Measurements from ENCODE around the gene C2orf49.

The C2orf49 gene

DNA sequence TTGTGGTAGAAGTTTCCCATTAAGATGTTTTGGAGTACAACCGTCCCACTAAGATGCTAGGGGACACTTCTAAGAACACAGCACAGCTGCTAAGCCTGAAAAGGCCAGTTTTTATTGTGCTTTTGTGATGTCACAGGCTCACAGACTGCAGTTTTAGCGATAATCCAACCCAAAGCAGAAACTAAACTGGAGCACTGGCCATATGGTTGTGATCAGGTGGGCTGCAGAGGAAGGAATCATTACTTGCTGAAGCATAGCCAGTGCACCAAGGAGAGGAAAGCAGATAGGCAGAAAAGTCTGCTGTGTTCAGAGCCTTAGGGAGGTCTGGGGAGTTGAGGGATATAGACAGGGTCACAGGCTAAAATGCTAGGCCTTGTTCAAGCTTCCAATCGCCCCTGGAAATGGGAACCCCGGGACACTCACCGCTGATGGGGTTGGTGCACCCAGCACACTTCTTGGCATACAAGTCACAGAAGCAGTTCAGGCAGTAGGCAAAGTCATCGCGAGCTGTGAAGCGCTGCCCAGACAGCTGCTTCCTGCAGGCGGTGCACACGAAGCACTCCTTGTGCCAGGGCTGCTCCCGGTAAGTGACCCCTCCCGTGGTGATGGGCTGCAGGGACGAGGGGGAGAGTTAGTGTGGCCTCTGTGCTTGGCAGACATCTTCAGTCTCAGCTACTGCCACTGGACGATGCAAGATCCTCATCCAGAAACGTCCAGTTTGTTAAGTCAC lies 25.7 kb downstream of the C2orf49 start:
- DNase-seq, result no peak

DNA sequence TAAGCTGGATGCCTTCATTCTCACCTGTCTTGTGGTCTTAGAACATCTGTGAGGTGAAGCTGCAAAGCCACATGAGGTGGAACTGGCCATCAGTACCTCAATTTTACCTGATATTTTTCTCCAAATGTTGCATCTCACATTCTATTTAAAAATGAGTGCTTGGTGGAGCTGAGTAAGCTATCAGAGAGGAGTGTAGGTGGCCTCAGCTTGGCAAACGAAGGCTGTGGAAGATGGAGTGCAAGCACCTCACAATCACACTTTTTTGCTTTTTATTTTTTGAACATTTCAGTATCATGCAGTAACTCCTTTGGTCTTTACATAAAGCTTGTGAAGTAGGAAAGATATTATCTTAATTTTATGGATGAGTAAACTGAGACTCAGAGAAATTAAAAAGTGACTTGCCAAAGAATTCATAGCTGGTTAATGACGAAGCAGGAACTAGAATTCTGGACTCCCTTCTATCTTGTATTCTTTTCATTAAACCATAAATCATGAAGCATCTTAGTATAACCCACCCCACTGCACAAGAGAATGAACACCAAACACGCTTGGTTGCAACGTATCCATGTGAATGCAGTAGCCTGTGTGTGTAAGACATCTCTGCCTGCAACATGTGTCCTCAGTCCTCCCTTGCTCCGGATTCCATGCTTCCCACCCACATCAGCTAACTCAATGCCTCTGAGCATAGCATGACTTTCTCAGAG lies 27.2 kb downstream of the C2orf49 start:
- DNase-seq, result no peak

DNA sequence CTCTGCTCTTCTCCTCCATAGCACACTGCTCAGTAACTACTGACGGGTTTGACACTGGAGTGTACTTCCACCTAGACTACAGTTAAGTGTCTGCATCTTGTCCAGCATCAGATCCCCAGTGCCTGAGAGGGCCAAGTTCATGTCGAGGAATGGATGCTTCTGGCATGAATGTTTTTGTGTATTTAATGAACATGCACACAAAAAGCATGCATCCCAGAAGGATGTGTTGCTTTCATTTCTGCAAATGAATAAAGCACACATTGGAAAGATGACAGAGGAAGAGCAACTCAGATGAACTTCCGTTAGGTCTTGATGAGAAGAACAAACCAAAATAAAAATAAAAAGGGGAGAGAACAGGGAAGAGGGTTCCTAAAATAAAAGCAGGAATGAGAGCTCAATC lies 27.9 kb downstream of the C2orf49 start:
- no peak for DNase-seq

DNA sequence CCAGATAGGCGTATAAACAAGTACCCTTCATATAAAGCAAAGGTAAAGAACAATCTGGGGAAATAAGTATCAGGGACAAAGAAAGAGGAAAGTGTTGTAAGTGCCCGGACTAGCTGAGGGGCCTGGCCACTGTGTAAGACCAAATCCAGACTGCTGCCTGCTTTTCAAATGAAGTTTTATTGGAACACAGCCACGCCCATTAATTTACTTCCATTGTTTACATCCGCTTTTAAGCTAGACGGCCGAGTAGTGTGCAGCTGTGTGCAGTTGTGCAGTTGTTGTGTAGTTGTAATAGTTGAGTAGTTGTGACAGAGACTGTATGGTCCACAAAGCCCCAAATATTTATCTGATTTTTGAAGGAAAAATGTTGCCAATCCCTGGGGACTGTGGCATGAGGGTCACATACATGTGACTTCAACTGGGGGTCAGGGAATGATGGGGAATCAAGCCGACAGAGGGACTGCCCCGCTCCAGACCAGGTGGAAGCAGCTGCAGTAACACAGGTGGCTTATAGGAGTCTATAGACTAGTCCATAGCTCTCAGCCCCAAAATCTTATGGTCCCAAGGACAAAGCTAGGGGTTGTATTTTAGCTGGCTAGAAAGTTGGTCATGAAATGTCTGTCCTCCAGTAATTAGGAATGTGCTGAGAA lies 31.5 kb downstream of the C2orf49 start:
- DNase-seq, result no peak

DNA sequence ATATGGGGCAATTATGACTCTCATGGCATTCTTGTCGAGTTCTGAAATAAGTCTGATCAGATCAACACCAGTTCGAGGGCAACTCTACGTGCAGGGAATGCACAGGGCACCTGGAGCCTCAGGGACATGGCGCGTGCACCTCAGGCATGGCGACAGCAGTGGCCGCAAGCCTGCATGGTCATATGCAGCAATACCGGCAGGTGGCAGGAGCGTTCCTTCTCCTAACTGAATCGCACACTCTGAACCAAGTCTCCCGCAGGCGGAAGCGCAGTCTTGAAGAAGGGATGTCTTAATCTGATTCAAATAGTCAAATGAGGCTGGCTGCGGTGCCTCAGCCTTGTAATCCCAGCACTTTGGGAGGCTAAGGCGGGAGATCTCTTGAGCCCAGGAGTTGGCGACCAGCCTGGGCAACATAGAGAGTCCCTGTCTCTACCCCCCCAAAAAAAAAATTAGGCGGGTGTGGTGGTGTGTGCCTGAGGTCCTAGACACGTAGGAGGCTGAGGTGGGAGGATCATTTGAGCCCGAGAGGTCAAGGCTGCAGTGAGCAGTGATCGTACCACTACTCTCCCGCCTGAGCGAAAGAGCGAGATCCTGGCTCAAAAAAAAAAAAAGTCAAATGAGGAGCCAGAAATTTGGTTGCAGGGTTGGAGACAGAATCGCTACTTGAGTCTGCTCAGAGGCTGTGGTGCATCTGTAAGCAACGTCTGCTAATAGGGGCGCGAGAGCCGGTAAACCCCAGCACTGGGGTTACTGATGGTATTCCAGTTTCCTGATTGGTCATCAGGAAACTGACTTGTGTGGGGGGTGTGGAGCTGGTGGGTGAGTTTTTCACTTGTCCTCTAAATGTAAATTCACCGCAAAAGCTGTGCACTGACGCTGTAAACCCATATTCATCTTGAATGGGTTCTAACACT lies 32.7 kb downstream of the C2orf49 start:
- peak; percentile 88 for DNase-seq

DNA sequence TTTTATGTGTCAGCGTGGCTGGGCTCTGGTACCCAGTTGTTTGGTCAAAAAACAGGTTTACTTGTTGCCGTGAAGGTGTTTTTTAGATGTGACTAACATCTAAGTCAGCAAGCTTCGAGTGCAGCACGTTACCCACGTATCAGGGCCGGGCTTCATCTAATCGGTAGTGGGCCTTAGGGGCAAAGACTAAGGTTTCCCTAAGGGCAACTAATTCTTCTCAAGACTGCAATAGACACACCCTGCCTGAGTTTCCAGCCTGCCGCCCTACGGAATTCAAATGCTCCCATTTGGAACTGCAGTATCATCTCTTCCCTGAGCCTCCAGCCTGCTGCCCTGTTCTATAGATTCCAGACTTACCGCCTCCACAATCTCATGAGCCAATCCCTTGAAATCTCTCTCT lies 33.8 kb downstream of the C2orf49 start:
- no peak for DNase-seq

DNA sequence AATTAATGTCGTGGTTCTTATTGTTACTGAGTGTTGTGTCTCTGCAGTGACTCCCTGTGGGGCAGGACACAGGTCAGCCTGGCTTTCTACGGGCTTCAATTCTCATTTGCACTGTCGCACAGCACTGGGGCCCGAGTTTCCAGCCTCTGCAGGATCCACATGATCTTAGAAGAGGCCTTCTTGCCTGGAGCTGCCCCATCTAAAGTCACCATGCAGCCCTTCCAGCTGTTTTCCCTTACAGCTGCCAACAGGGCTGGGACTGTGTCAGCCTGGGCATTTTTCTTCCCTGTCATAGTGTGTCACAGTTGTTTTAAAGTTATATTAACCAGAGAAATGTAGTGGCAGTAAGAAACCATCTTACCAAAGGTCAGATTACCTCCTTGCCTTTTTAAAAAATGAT lies 34.5 kb downstream of the C2orf49 start:
- DNase-seq, result no peak

DNA sequence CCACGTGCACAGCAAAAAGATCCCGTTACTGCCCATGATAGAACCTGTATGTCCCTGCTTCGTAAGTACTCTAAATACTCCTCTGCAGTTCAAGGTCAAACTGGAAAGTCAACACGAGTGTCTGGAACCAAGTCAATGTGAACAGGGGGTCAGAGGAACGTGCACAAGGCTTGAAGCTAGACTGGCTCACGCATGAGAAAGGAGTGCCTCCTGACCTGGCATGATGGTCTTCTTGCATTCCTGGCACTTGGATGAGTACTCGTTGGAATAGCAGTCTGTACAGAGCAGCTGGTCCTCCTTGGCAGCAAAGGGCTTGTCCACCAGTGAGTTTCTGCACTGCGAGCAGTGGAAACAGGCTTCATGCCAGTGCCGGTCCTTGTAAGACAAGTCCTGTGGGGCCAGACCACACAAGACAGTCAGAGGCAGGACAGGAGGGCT lies 36.0 kb downstream of the C2orf49 start:
- DNase-seq, result no peak

DNA sequence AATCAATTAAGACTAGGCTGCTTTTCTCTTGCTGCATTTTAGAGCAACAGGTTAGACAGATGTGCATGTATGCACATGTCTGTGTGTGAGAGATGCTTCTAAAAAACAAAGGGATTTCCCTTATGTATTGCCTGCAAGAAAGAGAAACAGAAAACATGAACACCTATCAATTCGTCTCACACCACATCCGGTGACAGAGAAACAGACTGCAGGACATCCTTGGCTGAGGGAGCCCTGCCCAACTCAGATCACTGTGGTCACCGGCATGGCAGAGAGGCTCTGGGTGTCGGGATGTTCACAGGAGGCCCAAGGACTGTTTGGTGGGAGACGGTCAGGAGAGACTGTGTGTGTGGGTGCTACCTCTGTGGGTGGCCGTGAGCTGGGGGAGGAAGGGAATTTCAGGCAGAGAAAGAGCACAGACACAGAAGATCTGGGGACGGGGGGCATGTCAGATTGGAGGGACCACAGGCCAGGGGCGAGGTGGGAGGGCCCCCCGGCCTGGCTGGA lies 36.6 kb downstream of the C2orf49 start:
- no peak for DNase-seq

DNA sequence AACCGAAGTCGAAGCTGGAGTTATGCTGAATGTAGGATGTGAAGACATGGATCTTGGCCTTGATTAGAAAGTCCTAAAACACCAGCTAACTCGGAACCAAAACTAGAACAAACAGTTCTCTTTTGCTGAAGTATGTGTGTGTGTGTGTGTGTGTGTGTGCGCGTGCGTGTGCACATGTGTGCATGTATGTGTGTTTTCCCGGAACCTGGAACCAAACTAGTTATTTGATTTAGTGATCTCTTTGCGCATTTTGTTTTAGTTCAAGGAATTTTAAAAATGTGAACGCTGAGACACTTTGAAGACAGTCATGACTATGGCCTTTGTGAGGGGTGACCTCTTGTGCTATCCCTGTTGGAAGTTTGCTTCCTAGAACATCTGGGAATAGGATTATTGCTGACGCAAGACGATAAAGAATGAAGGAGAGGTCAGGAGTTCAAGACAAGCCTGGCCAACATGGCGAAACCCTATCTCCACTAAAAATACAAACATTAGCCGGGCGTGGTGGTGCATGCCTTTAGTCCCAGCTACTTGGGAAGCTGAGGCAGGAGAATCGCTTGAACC lies 37.7 kb downstream of the C2orf49 start:
- DNase-seq, result no peak

DNA sequence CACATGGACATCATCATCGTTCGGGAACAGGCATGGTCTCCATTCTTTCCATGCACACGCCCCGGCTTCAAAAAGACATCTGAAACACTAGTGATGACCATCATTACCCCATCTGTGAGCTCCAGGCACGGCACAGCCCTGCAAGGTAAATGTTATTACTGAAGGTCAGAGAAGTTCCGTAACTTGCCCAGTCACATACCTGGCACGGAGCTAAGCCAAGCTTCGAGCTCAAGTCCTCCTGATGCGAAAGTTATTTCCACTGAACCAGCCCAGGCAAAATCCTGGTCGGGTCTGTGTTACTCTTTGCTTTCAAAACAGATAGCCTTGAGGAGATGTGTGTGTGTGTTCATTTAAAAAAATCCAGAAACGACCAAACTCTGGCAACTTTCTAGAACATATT lies 38.7 kb downstream of the C2orf49 start:
- no peak for DNase-seq

DNA sequence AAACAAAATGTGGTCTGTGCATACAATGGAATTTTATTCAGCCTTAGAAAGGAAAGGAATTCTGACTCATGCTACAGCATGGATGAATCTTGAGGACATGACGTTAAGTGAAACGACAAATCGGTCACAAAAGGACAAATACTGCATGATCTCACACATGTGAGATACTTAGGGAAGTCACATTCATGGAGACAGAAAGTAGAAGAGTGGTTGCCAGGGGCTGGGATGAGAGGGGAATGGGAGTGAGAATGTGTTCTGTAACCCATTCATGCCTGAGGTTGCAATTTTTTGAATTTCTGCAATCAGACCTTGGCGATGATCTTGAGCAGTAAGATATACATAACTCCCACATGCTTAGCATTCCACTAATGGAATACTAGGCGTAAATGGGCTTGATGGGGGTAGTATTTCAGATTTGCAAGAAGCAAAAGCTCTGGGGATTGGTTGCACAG lies 39.5 kb downstream of the C2orf49 start:
- no peak for DNase-seq

DNA sequence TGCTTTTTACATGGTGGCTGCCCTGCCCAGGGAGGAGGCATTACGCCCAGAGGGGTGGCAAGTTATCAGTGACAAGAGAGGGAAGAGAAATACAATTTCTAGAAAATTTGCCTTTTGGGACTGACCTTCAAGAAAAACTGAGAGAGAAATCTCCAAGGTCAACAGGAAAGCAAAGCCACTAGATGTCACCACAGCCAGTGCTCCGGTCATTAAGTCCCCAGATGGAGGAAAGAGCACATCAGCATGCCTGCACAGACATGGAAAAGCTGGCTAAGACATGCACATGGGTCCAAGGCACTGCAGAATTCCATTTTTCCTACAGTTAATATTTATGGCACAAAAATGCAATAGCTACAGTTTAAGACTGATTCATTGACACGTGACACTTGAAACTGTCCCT lies 40.5 kb downstream of the C2orf49 start:
- no peak for DNase-seq

DNA sequence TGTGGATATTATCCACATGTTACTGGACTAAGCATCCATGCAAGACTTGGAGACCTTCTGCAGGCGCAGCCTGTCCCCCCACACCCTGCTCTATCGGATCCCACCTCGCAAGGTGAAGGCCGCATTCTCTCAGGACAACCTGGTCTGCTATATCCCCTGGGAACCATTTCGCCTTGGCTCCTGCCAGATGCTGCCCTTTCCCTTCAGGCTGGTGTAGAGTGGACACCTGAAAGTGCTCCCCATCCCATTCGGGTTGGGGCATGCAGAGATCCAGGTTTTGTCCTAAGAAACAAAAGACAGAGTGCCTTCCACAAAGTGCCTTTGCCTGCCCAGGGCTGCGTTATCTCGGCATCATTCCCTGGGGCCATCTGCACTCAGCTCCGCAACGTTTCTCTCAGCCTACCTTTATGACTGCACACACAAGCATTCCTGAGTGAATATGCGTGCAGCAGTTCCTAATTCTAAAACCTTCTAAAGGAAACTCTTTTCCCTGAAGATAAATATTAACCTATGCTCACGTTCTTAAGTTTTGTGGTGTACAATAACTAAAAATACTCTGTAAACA lies 41.0 kb downstream of the C2orf49 start:
- no peak for DNase-seq

DNA sequence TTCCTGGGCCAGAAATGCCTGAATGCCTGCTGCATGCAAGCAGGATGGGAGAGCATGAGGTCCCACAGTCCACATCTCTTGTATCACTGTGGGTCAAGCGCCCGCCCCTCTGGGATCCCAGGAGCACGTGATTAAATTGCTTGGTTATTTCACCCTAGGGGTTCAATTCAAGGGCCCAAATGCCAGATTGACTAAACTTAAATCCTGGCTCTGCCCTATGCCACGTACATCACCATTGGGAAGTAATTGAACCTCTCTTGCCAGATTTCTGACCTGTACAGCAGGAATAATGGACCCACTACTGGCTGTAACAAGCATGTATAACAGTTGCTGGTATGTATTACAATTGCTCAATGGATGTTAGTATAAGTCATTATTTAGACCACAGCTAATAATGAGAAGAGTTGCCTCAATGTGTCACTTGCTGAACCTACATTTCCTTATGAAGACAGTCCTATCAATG lies 41.6 kb downstream of the C2orf49 start:
- DNase-seq, result no peak

DNA sequence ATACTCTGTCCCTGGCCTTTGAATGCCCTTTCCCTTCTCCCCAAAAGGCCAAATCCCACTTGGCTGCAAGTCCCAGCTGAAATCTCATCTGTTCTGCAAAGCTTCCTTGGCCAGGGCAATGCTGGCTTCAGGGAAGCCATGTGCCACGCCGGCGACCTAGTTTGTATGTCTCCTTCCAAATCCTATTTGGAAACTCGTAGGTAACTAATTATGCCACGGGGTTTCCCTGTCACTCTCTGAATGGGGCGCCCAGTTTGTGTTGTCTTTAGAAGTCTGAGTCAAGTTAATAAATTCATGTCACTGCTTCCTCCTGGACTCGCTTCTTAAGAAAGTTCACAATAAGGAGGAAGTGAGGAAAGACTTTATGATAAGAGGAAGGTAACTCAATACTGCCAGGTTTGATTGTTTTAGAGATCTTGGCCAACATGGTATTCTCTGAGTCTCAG lies 42.4 kb downstream of the C2orf49 start:
- DNase-seq, result no peak

DNA sequence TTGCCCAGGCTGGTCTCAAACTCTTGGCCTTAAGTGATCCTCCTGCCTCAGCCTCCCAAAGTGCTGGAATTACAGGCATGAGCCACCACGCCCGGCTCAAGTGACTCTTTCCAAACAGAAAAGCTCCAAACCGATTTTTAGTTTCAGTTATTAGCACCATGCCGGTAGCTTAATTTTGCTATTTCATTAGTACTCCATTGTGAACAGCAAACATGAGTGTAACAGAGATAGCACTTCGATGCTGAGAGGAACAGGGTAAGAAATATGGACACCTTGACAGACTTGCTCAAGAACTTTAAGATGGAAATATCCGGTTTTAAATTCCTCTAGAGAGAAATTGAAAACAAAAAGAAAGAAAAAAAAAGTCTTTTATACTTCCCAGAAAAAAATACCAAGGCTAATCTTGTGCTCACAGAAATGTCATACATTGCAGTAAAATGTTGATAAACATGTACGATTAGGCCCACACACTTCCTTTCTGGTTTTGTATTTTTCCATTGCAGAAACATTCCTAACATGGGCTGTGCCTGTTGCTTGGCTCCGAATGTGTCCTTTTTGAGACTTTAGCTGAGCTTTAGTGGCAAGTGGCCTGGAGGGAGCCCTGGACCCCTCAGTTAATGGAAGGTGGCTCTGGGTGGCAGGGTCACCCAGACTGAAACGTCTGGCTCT lies 43.2 kb downstream of the C2orf49 start:
- DNase-seq, result no peak

DNA sequence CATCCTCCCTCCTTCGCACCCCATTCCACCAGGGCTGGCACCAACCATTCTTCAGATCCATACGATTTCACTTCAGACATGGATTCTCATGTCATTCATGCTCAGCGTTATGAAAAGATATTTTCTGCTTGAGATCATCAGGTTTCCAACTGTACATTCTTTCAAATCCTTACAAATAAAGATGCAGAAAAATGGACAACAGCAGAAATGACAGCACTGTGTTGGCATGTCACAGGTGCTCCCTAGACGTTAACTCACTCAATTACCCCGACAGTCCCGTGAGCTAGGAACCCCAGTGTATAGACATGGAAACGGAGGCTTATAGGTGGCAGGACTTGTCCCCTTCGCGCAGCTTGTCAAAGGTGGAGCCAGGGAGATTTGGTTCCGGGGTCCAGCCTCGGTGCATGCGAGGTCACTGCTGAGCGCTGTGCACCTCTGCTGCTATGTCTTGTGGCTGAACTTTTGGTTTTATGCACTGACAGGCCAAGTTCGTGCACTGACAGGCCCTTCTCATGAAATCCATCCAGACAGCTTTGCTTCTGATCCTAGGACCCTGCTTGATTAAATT lies 43.8 kb downstream of the C2orf49 start:
- DNase-seq, result no peak

DNA sequence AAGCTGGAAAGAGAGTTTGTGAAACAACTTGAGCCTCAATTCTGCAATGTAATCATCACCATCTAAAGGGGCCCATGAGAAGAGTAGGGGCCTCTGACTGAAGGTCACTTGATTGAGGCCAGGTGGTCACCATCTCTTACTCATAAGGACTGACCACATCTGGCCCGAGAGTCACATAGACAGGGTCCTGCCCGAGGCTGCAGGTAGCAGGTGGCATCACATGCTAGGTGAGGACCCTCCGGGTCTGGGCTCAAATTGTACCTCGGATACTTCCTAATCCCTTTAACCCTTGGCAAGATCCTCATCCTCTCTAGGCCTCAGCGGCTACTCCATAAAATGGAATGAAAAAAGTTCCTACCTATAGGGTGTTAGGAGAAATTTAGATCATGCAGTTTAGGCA lies 44.8 kb downstream of the C2orf49 start:
- DNase-seq, result no peak

DNA sequence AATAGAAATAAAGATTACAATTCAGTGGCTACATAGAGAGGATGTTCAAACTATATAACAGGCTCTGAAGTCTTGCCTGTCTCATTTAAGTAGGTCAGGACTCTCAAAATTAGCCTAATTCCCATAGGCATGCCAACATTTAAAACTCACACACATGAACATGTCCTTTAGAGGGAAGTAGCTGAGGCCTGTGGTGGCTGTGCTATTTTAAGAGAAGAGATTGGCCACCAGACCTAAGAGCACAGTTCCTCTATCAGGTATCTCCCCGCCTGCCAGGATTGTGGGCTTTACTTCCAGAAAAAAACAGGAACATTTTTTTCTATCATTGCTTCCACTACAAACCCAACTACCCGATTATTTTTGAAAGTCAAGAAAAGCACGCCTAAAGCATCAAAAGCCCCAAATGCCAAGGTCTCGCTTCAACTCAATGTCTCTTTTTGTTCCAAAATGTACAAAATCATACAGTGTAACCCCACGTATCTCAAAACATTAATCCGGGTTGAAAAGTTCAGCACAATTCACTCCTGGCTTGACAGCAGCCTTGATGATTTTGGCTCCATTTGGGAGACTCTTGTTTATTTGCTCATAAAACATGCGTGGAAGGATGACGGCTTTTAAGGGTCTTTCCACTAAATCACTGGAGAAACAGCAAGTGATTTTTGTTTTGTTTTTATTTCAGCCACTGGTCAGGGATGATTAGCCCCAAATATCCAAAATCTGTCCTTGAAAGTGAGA lies 46.3 kb downstream of the C2orf49 start:
- DNase-seq, result no peak

Data from activated naive CD4-positive, alpha-beta T cell treated with anti-CD3 and anti-CD28 coated beads, Interleukin-2, amount 50 U/mL, for 16 hours (primary cell).